Right atrium auricular region (tissue), 2 donors: ENCODE results near the gene GLB1L3. TPM values are rescaled to one million over a fixed set of nuclear protein-coding genes. Genes with fewer than 3 reads are reported as not detected.

ENCODE experiments used
- DNase-seq: peaks from one replicate; pipeline ENCODE4 v3.0.0-alpha.2; 2019; ENCODE audit warnings: low spot score
- H3K27ac ChIP-seq, 2 donors: fragments of 200-600 bp; sonication (generic); 1 replicate in 1 of 2; 2 replicates in 1 of 2; pipeline ENCODE4 v1.5.1; 2016 to 2019
- H3K27me3 ChIP-seq, 2 donors: fragments of 200-600 bp; sonication (generic); one replicate each; pipeline versions ENCODE4 v1.5.1 to v1.6.0; 2017 to 2019
- H3K36me3 ChIP-seq: fragments of 200-600 bp; sonication (generic); one replicate; pipeline ENCODE4 v1.5.1; 2016
- H3K4me1 ChIP-seq, 2 donors: fragments of 200-600 bp; sonication (generic); one replicate each; pipeline versions ENCODE4 v1.5.1 to v1.6.0; 2017 to 2019
- H3K4me3 ChIP-seq, 2 donors: fragments of 200-600 bp; sonication (generic); 1 replicate in 1 of 2; 2 replicates in 1 of 2; pipeline ENCODE4 v1.5.1; 2017 to 2019; ENCODE audit warnings: mild to moderate bottlenecking in 1 of 2, moderate library complexity in 1 of 2
- H3K9me3 ChIP-seq, 2 donors: fragments of 200-600 bp; sonication (generic); one replicate each; pipeline ENCODE4 v1.5.1; 2019
- CTCF ChIP-seq, 2 donors: fragments of 200-600 bp; sonication (generic); IDR thresholded peaks; one replicate each; pipeline ENCODE4 v1.5.1; 2019; ENCODE audit warnings: antibody characterized with exemption in 2 of 2
- total RNA-seq, 2 donors: library from RNA; depleted of rRNA; stranded (reverse); fragments of >200 nt; gene quantifications; one replicate each; pipeline ENCODE4 v1.1.0, GENCODE V29; 2016

GLB1L3 gene
- total RNA-seq, 2 donors from 2014 or later = not detected

- Histone ChIP-seq H3K4me1 (no peaks in the 10 kb centered on the region), H3K27ac (no peak overlapping the region), H3K4me3 (no peak overlapping the region), H3K9me3 (no peaks in the 10 kb centered on the region), H3K27me3 (no peaks in the 10 kb centered on the region), H3K36me3 (no peaks in the 10 kb centered on the region)
- no peak for TF ChIP-seq CTCF (IDR thresholded peaks at IDR 0.05)
- peak; percentile 52 for DNase-seq
Observed at GRCh38 chr11:134346101-134346975, 70.2 kb downstream of the GLB1L3 start.

GRCh38 chr11:134346976-134347350 lies 70.8 kb downstream of the GLB1L3 start:
- H3K27ac ChIP-seq = no peak overlapping the region

GRCh38 chr11:134347441-134347840 lies 71.3 kb downstream of the GLB1L3 start:
- Histone ChIP-seq H3K4me3 (no peak overlapping the region), H3K27ac (no peak overlapping the region), H3K36me3 (no peaks in the 10 kb centered on the region), H3K9me3 (no peaks in the 10 kb centered on the region), H3K4me1 (no peaks in the 10 kb centered on the region), H3K27me3 (no peaks in the 10 kb centered on the region)
- TF ChIP-seq CTCF (IDR thresholded peaks at IDR 0.05) = no peak
- DNase-seq = no peak

More at GRCh38 chr11:134346976-134347350, 70.8 kb downstream of the GLB1L3 start:
- Histone ChIP-seq H3K4me3 (no peak overlapping the region), H3K9me3 (no peaks in the 10 kb centered on the region), H3K4me1 (no peaks in the 10 kb centered on the region), H3K36me3 (no peaks in the 10 kb centered on the region), H3K27me3 (no peaks in the 10 kb centered on the region)
- no peak for TF ChIP-seq CTCF (IDR thresholded peaks at IDR 0.05)
- no peak for DNase-seq

- Histone ChIP-seq H3K27ac (no peak overlapping the region), H3K4me3 (no peak overlapping the region), H3K36me3 (no peaks in the 10 kb centered on the region), H3K9me3 (peaks cover 0 to 10% of the 10 kb centered on the region in 2 donors), H3K27me3 (no peaks in the 10 kb centered on the region), H3K4me1 (no peaks in the 10 kb centered on the region)
- no peak for DNase-seq
- TF ChIP-seq CTCF (IDR thresholded peaks at IDR 0.05) = no peak
Observed at GRCh38 chr11:134349109-134349801, 73.1 kb downstream of the GLB1L3 start.

DNA sequence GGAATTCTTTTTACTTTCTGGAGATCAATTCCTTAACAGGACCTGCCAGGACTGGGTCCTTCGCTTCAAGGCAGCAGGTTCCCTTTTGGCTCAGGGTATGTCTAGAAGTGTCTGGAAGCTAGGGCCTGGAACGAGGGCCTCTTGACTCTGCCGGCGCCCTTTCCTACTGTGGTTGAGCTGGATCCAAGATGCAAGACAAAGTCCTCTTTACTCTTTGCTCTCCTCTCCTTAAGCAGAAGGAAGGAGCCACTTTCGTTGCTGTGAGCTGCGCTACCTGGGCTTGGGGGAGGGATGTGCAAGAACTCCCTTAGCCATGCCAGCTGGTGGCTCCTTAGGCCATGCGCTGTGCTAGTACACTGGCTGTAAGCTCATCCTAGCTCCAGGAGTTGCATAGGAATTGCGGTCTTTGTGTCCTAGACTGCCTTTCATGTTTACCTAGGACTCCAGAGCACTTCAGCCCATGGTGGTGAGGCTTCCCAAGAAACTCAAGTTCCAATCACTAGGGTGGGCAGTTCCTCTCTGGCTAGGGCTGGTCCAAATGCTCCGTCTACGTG lies 73.7 kb downstream of the GLB1L3 start:
- TF ChIP-seq CTCF (IDR thresholded peaks at IDR 0.05) = no peak
- H3K4me3 ChIP-seq = no peak overlapping the region
- H3K36me3 ChIP-seq = no peaks in the 10 kb centered on the region
- no peaks in the 10 kb centered on the region for H3K27me3 ChIP-seq
- H3K9me3 ChIP-seq = peaks cover 0 to 10% of the 10 kb centered on the region in 2 donors
- H3K27ac ChIP-seq = no peak overlapping the region
- DNase-seq = no peak
- H3K4me1 ChIP-seq = no peaks in the 10 kb centered on the region
